ENCODE results near the gene TEX29. TPM values are rescaled to one million over a fixed set of nuclear protein-coding genes. Genes with fewer than 3 reads are reported as not detected.

The TEX29 gene
- total RNA-seq, 2 donors from 2014 or later, result 0.52 TPM; not detected in 1

DNA sequence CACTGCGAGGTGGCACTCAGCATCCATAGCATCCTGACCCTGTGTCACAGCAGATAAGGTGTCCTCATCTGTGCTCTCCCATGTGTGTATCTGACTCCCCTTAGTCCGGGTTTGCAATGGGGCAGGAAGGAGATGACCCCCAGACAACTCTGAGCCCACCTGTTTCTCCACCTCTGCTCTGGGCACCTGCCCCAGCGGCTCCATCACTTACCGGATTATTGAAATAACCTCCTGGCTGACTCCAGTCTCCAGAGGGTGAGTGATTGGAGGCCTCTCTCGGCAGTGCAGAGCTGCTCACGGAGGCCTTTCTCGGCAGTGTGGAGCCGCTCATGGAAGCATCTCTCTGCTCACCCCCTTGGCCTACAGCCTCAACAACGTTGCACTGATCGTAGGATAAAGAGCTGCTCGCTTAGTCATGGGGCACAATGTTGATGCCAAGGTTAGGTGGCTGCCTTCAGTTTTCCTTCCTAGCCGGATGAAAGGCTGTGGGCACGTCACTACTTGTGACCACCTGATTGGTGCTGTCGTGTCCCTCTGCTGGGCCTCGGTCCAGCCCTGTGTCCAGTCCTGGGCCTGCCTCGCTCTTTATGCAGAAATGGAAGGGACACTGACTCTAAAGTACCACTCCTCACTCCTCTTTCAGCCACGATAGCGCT, 67.6 kb downstream of the TEX29 start:
- DNase-seq, result no peak
- H3K36me3 ChIP-seq, result no peaks in the 10 kb centered on the region
- no peak overlapping the region for H3K27ac ChIP-seq
- TF ChIP-seq, protein P1, sequence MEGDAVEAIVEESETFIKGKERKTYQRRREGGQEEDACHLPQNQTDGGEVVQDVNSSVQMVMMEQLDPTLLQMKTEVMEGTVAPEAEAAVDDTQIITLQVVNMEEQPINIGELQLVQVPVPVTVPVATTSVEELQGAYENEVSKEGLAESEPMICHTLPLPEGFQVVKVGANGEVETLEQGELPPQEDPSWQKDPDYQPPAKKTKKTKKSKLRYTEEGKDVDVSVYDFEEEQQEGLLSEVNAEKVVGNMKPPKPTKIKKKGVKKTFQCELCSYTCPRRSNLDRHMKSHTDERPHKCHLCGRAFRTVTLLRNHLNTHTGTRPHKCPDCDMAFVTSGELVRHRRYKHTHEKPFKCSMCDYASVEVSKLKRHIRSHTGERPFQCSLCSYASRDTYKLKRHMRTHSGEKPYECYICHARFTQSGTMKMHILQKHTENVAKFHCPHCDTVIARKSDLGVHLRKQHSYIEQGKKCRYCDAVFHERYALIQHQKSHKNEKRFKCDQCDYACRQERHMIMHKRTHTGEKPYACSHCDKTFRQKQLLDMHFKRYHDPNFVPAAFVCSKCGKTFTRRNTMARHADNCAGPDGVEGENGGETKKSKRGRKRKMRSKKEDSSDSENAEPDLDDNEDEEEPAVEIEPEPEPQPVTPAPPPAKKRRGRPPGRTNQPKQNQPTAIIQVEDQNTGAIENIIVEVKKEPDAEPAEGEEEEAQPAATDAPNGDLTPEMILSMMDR (IDR thresholded peaks at IDR 0.05), result no peak
- no peak overlapping the region for H3K9ac ChIP-seq (ENCODE audit: low read depth in 2 of 2, low read length in 2 of 2)
- no peaks in the 10 kb centered on the region for H3K4me1 ChIP-seq
- no peaks in the 10 kb centered on the region for H3K9me3 ChIP-seq
- H3K27me3 ChIP-seq, result no peaks in the 10 kb centered on the region
- no peak overlapping the region for H3K4me3 ChIP-seq
- intact Hi-C loops (cut with DNase I), result no loop called here

DNA sequence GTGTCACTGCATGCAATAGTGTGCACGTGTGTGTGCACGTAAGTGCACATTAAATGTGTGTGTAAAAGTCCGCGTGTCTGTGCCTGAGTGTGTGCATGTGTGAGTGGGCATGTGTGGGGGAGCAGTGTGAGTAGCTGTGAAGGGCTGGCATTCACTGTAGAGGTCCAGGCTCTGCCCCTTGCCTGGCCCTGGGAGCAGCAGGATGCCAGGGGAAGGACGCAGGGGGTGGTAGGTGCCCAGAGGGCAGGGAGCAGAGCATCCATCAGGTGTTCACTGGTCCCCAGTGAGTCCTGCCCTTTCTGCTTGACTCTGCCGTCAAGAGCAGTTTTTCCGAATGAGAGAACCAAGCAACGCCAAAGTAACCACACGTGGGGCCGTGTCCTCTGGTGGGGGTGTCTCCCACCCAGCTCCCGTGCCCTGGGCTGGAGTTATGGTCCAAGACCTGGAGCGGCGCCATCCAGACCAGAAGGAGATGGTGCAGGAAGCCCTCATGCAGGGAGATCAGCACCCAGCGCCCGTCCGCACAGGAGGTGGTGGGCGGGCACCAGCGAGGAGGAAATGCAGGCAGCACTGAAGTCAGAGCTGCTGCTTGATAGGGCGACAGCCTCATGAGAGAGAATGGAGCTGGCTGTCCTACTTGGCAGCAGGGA, 68.5 kb downstream of the TEX29 start:
- H3K27me3 ChIP-seq, result no peaks in the 10 kb centered on the region
- H3K36me3 ChIP-seq, result no peaks in the 10 kb centered on the region
- TF ChIP-seq, protein P1 (IDR thresholded peaks at IDR 0.05), result no peak
- no peak overlapping the region for H3K9ac ChIP-seq (ENCODE audit: low read depth in 2 of 2, low read length in 2 of 2)
- no peak overlapping the region for H3K27ac ChIP-seq
- no peaks in the 10 kb centered on the region for H3K4me1 ChIP-seq
- intact Hi-C loops (cut with DNase I), result no loop called here
- no peak overlapping the region for H3K4me3 ChIP-seq
- no peak for DNase-seq
- H3K9me3 ChIP-seq, result no peaks in the 10 kb centered on the region

DNA sequence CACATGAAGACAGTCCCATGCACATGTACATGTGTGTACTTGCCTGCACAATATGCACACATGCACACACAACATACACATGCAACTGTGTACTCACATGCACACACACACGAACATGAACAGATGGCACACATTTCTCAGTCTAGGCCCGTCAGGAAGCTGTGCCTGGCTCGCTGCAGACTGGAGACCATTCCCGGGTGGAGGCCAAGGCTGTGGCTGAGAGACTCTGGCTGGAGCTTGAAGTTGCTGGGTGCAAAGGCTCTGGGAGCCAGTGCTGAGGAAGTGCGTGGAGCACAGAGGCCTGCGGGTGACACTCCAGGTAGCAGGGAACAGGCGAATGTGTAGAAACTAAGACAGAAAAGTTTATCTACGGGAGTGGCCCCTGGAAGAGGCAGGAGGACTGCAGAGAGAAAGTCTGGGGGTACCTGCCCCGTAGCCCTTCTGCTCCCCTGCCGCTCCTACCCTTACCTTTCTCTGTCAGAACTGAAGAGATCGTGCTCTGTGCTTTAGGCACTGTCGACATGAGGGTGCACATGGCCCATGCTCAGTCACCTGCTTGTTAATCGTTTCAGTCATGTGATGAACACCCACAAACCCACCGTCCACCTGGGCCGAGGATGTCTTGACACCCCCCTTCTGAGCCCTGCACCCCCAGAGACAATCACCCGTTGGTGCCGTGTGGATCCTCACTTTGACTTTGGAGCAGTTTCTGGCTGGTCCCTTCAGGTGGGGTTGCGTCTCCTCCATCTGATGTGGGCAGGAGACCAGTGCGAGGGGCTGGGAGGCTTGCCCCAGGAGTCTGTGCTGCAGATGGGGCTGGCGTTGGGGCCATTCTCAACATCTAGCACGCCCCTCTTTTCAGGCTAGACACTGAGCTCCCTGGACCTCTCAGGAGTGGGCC, 69.4 kb downstream of the TEX29 start:
- no peak overlapping the region for H3K27ac ChIP-seq
- no peak overlapping the region for H3K4me3 ChIP-seq
- intact Hi-C loops (cut with DNase I), result no loop called here
- TF ChIP-seq, protein P1 (IDR thresholded peaks at IDR 0.05), result no peak
- no peaks in the 10 kb centered on the region for H3K27me3 ChIP-seq
- no peaks in the 10 kb centered on the region for H3K36me3 ChIP-seq
- no peaks in the 10 kb centered on the region for H3K4me1 ChIP-seq
- no peak for DNase-seq
- no peak overlapping the region for H3K9ac ChIP-seq (ENCODE audit: low read depth in 2 of 2, low read length in 2 of 2)
- no peaks in the 10 kb centered on the region for H3K9me3 ChIP-seq

DNA sequence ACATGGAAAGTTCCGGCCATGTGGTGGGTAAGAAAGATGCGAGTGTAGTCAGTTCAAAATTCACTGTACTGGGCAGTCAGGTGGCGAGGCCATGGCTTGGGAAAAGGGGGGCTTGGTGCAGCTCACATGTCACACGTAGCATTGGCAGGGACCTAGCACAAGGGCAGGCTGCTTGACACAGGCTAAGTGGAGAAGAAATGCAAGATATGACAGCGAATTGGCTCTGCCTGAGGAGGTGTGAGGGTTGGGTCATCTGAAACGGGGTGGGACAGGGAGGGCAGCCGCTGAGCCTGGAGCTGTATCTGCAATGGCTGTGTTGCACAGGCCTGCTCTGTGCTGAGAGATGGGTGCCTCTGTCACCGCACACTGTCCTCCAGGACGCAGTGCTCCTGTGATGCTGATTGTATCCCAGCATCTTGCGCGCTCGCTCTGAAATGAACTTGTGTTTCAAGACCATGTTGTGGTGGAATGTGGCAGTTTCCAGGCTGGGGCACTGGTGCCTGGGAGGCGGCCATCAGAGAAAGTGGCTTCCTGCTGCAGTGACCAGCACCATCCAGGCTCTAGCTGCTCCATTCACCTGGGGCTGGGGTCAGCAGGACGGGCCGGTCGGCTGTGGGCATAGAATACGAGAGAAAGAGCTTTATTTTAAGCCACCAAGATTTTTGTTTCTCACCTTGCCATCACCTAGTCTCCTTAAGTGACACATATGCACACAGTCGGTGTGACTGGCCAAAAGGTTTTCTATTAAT, 70.3 kb downstream of the TEX29 start:
- no peak for DNase-seq
- Histone ChIP-seq H3K9me3 (no peaks in the 10 kb centered on the region), H3K9ac (ENCODE audit: low read depth in 2 of 2, low read length in 2 of 2) (no peak overlapping the region), H3K4me3 (no peak overlapping the region), H3K27me3 (no peaks in the 10 kb centered on the region), H3K4me1 (no peaks in the 10 kb centered on the region), H3K27ac (no peak overlapping the region), H3K36me3 (no peaks in the 10 kb centered on the region)
- intact Hi-C loops (cut with DNase I), result no loop called here
- TF ChIP-seq, protein P1 (IDR thresholded peaks at IDR 0.05), result no peak

DNA sequence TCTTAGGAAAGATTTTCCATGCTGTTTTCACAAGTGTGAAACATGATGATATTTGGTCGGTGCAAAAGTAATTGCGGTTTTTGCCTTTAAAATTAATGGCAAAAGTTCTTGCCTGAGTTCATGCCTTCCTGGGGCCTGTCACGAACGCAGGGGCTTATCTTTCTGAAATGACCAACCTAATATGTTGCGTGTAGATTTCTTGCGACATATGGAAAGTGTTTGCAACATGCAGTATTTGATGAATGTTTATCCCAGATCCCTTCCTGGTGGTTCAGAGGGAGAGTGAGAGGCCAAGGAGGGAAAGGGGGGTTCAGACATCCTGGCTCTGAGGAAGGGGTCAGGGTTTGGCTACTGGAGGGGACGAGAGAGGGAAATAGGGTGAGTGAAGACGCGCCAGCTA, 72.0 kb downstream of the TEX29 start:
- H3K4me3 ChIP-seq, result no peak overlapping the region
- no peak for DNase-seq
- TF ChIP-seq, protein P1 (IDR thresholded peaks at IDR 0.05), result no peak

More for the DNA sequence above, 72.0 kb downstream of the TEX29 start:
- no peaks in the 10 kb centered on the region for H3K9me3 ChIP-seq
- H3K27me3 ChIP-seq, result no peaks in the 10 kb centered on the region
- H3K27ac ChIP-seq, result no peak overlapping the region
- H3K36me3 ChIP-seq, result no peaks in the 10 kb centered on the region
- intact Hi-C loops (cut with DNase I), result no loop called here
- H3K9ac ChIP-seq (ENCODE audit: low read depth in 2 of 2, low read length in 2 of 2), result no peak overlapping the region
- no peaks in the 10 kb centered on the region for H3K4me1 ChIP-seq
